ENCODE measurements around the gene CRYBG2.
"Not testable (repeated sequence)": the region's sequence is repeated elsewhere in the genome, so short reads cannot be mapped to it uniquely, and the experiment has no call there.

GRCh38 chr1:26329380-26329779, 24.6 kb downstream of the CRYBG2 start:
- TF ChIP-seq, protein P1, sequence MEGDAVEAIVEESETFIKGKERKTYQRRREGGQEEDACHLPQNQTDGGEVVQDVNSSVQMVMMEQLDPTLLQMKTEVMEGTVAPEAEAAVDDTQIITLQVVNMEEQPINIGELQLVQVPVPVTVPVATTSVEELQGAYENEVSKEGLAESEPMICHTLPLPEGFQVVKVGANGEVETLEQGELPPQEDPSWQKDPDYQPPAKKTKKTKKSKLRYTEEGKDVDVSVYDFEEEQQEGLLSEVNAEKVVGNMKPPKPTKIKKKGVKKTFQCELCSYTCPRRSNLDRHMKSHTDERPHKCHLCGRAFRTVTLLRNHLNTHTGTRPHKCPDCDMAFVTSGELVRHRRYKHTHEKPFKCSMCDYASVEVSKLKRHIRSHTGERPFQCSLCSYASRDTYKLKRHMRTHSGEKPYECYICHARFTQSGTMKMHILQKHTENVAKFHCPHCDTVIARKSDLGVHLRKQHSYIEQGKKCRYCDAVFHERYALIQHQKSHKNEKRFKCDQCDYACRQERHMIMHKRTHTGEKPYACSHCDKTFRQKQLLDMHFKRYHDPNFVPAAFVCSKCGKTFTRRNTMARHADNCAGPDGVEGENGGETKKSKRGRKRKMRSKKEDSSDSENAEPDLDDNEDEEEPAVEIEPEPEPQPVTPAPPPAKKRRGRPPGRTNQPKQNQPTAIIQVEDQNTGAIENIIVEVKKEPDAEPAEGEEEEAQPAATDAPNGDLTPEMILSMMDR (conservative IDR thresholded peaks at IDR 0.05) = not testable (repeated sequence)
- TF ChIP-seq EZH2 (IDR thresholded peaks at IDR 0.05; ENCODE audit: low read depth) = not testable (repeated sequence)
